Stimulated activated CD8-positive, alpha-beta memory T cell treated with anti-CD3 and anti-CD28 coated beads, Interleukin-2, amount 100 ng/mL, for 1 hour (primary cell): ENCODE measurements around the gene RUNDC1.

Source experiments
- DNase-seq, 2 donors: peaks; one replicate each; pipeline ENCODE4 v3.0.0-alpha.2; 2020; ENCODE audit warnings: low read depth in 2 of 2

RUNDC1 gene

DNA sequence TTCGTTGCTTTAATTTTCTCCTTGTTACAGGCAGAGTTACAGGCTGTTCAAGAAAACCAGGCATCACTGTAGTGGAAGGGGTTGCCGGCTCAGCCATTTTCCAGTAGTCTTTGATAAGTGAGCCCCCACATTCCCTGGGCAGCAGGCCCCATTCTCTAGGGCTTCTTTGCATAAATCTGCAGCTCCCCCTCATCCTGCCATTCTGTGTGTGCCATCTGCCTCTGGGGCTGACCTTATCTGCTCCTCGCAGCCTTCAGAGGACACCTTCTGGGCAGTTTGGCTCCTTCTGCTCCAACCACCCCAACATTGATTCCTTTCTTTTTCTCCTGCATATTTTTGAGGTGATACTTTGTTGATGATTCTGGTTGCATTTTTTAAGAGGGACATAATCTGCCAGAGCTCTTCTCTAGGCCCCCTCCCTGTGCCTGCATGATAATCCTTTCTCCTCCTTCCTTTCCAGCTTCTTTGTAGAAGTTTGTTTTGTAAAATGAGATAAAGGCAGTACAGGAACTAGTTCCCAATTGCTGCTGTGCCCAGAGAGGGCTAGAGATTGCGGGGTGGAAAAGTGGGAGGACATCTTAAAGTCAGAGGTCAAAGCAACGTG is 61.8 kb downstream of the RUNDC1 start:
- no peak for DNase-seq
